Peyer's patch (tissue), 4 donors: ENCODE results near the gene ALOXE3. TPM values are rescaled to one million over a fixed set of nuclear protein-coding genes. Genes with fewer than 3 reads are reported as not detected.
"Not testable (repeated sequence)": the region's sequence is repeated elsewhere in the genome, so short reads cannot be mapped to it uniquely, and the experiment has no call there.

ENCODE experiments used
- DNase-seq, 3 donors: peaks; one replicate each; pipeline ENCODE4 v3.0.0-alpha.2; 2017 to 2019
- H3K27ac ChIP-seq, 4 donors: fragments of 200-600 bp; sonication (generic); one replicate each; pipeline ENCODE4 v1.5.1; 2016 to 2019
- H3K27me3 ChIP-seq, 2 donors: fragments of 200-600 bp; sonication (generic); one replicate each; pipeline ENCODE4 v1.5.1; 2019
- H3K36me3 ChIP-seq, 3 donors: fragments of 200-600 bp; sonication (generic); one replicate each; pipeline ENCODE4 v1.5.1; 2016 to 2019
- H3K4me1 ChIP-seq, 4 donors: fragments of 200-600 bp; sonication (generic); one replicate each; pipeline ENCODE4 v1.5.1; 2016 to 2019
- H3K4me3 ChIP-seq, 4 donors: fragments of 200-600 bp; sonication (generic); 1 replicate in 3 of 4; 2 replicates in 1 of 4; pipeline ENCODE4 v1.5.1; 2016 to 2019; ENCODE audit warnings: mild to moderate bottlenecking in 1 of 4
- H3K9me3 ChIP-seq, 4 donors: fragments of 200-600 bp; sonication (generic); one replicate each; pipeline ENCODE4 v1.5.1; 2016 to 2019; ENCODE audit warnings: mild to moderate bottlenecking in 1 of 4
- POLR2A ChIP-seq, 2 donors: fragments of 450-650 bp; IDR thresholded peaks; one replicate each; pipeline ENCODE4 v1.5.1; 2017; ENCODE audit warnings: antibody characterized with exemption in 2 of 2, mild to moderate bottlenecking in 2 of 2, moderate library complexity in 2 of 2
- total RNA-seq, 4 donors: library from RNA; depleted of rRNA; stranded (reverse); fragments of >200 nt; gene quantifications; one replicate each; pipeline ENCODE4 v1.1.0, GENCODE V29; 2016
- TF ChIP-seq, protein P1 (sequence below), 6 experiments: fragments of 450-650 bp in 4 of 6; fragments of 200-600 bp in 2 of 6; sonication (generic) in 1 of 6; IDR thresholded peaks; one replicate each; pipeline ENCODE4 v1.5.1; 2017 to 2019; ENCODE audit warnings: antibody characterized with exemption in 6 of 6, mild to moderate bottlenecking in 3 of 6, moderate library complexity in 1 of 6

The ALOXE3 gene
- total RNA-seq, 4 donors from 2014 or later: not detected

DNA sequence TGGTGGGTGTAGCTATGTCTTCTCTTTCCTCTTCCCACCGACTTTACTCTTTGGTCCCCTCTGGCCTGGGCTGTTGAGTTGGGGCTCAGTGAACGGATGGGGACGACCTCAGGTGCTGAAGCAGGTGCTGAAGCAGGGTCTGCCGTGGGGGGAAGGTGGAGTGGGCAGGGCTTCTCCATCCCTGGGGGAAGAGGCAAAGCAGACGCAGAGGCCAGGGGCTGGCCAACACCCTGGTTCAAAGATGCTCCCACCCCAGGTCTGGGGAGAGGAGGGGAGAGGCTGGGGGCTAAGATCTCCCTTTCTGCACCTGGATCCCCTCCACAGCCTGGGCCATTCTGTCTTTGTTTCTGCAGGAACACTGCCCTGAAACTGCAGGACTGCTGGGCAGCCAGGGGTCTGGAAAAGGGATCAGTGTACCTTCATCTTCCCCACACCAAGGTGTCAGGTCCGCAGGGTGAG, 53.7 kb downstream of the ALOXE3 start:
- H3K9me3 ChIP-seq: no peaks in the 10 kb centered on the region
- no peak for TF ChIP-seq POLR2A (IDR thresholded peaks at IDR 0.05)
- TF ChIP-seq, protein P1, sequence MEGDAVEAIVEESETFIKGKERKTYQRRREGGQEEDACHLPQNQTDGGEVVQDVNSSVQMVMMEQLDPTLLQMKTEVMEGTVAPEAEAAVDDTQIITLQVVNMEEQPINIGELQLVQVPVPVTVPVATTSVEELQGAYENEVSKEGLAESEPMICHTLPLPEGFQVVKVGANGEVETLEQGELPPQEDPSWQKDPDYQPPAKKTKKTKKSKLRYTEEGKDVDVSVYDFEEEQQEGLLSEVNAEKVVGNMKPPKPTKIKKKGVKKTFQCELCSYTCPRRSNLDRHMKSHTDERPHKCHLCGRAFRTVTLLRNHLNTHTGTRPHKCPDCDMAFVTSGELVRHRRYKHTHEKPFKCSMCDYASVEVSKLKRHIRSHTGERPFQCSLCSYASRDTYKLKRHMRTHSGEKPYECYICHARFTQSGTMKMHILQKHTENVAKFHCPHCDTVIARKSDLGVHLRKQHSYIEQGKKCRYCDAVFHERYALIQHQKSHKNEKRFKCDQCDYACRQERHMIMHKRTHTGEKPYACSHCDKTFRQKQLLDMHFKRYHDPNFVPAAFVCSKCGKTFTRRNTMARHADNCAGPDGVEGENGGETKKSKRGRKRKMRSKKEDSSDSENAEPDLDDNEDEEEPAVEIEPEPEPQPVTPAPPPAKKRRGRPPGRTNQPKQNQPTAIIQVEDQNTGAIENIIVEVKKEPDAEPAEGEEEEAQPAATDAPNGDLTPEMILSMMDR (IDR thresholded peaks at IDR 0.05): no peak
- DNase-seq: no peak
- no peaks in the 10 kb centered on the region for H3K27me3 ChIP-seq
- H3K4me3 ChIP-seq: no peak overlapping the region
- H3K36me3 ChIP-seq: no peaks in the 10 kb centered on the region
- peaks cover 0 to 27% (median 2%) of the 10 kb centered on the region in 4 donors for H3K4me1 ChIP-seq
- H3K27ac ChIP-seq: no peak overlapping the region

DNA sequence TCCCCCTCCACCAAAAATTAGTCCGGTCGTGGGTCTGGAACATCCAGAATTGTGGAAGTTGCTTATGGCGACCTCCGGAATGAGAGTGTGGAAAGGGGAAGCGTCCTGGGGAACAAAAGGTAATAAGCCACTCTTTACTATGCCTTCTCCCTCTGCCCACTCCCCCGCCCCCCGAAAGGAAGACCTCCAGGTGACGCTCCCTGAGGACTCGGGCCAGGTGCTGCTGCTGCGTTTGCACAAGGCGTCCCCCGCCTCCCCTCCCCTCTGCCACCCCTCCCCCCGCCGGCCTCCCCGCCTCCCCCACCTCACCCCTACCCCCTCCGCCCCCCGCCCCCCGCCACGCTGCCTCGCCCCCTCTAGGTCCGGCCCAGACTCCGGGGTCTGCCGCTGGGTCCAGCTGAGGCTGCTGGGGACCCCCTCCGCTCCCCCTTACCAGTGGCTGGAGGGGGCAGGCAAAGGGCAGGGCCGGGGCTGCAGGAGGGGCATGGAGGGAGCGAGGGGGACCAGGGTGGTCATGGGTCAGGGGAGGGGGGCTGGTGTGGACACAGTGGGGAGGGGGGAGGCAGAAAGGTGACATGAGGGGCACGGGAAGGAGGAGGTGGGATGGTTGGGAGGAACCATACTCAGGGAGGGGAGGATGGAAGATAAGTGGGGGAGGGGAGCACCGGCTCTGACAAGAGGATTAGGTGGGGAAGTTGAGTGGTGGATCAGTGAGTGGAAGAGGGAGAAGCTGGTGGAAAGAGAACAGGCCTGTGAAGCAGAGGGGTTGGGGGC, 54.4 kb downstream of the ALOXE3 start:
- H3K36me3 ChIP-seq: no peaks in the 10 kb centered on the region
- H3K27me3 ChIP-seq: no peaks in the 10 kb centered on the region
- H3K27ac ChIP-seq: no peak overlapping the region
- no peak for TF ChIP-seq POLR2A (IDR thresholded peaks at IDR 0.05)
- TF ChIP-seq, protein P1 (IDR thresholded peaks at IDR 0.05): no peak
- H3K4me1 ChIP-seq: peaks cover 0 to 20% (median 0%) of the 10 kb centered on the region in 4 donors
- DNase-seq: peak in 1 of 3 donors; percentile 21
- H3K4me3 ChIP-seq: no peak overlapping the region
- H3K9me3 ChIP-seq: no peaks in the 10 kb centered on the region

DNA sequence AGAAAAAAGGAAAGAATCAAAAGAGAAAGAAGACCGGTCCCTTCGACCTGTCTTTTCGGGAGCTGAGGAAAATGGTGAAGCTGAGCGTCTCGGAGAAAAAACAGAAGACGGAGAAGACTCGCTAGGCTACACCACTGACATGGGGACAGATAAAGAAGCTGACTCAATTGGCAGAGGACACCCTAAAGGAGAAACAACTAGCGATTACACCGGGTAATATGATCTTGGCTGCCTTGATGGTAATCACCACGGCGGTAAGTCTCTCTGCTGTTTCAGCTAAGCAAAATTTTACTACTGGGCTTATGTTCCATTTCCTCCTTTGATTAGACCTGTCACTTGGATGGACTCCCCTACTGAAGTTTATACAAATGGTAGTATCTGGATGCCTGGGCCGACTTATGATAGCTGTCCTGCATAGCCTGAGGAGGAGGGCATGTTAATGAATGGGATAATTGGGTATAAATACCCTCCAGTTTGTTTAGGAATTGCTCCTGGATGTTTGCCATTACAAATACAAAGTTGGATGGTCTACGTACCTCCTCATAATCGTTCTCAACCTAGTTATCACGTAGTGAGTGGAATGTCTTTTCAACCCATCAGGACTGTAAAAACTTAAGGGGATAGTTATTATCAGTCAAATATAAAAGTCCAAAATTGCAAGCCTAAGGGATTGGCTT, 55.4 kb downstream of the ALOXE3 start:
- no peaks in the 10 kb centered on the region for H3K27me3 ChIP-seq
- H3K36me3 ChIP-seq: no peaks in the 10 kb centered on the region
- peak overlapping the region in 2 of 4 donors; percentile 0 to 26 for H3K4me3 ChIP-seq
- TF ChIP-seq POLR2A (IDR thresholded peaks at IDR 0.05): no peak
- TF ChIP-seq, protein P1 (IDR thresholded peaks at IDR 0.05): no peak
- H3K4me1 ChIP-seq: peaks cover 0 to 12% (median 0%) of the 10 kb centered on the region in 4 donors
- no peaks in the 10 kb centered on the region for H3K9me3 ChIP-seq
- DNase-seq: no peak
- H3K27ac ChIP-seq: no peak overlapping the region

DNA sequence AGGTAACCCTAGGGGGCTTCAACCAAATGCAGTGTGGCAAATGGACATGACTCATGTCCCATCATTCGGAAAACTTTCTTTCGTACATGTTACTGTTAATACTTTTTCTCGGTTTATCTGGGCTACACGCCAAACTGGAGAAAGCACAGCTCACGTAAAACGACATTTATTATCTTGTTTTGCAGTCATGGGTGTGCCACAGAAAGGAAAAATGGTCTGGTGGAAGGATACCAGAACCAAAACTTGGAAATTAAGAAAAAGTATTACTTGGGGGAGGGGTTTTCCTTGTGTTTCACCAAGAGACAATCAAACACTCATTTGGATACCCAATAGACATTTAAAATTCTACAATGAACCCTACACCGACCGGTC, 55.9 kb downstream of the ALOXE3 start:
- no peak overlapping the region for H3K27ac ChIP-seq
- no peak for DNase-seq
- H3K4me1 ChIP-seq: peaks cover 0 to 12% (median under 1%) of the 10 kb centered on the region in 4 donors
- H3K9me3 ChIP-seq: no peaks in the 10 kb centered on the region
- no peak for TF ChIP-seq POLR2A (IDR thresholded peaks at IDR 0.05)
- TF ChIP-seq, protein P1 (IDR thresholded peaks at IDR 0.05): no peak
- H3K27me3 ChIP-seq: no peaks in the 10 kb centered on the region
- no peaks in the 10 kb centered on the region for H3K36me3 ChIP-seq
- H3K4me3 ChIP-seq: peak overlapping the region in 2 of 4 donors; percentile 0 to 26

DNA sequence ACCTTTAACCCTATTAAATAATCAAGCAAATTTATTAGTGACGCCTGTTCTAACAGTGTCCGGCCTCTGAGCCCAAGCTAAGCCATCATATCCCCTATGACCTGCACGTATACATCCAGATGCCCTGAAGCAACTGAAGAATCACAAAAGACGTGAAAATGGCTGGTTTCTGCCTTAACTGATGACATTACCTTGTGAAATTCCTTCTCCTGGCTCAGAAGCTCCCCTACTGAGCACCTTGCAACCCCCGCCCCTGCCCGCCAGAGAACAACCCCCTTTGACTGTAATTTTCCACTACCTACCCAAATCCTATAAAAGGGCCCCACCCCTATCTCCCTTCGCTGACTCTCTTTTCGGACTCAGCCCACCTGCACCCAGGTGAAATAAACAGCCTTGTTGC, 56.5 kb downstream of the ALOXE3 start:
- H3K27ac ChIP-seq, H3K27me3 ChIP-seq, H3K9me3 ChIP-seq, DNase-seq, H3K4me3 ChIP-seq, H3K36me3 ChIP-seq: not testable (repeated sequence)
- H3K4me1 ChIP-seq: peaks cover 0 to 15% (median 4%) of the 10 kb centered on the region in 4 donors

DNA sequence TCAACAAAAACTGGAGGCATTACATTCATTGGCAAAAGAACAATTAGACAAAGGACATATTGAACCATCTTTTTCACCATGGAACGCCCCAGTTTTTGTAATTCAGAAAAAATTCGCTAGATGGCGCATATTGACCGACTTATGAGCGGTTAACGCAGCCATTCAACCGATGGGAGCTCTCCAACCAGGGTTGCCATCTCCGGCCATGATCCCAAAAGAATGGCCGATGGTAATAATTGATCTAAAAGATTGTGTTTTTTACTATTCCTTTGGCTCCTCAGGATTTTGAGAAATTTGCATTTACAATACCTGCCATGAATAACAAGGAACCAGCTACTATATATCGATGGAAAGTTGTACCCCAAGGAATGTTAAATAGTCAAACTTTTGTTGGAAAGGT, 58.0 kb downstream of the ALOXE3 start:
- no peaks in the 10 kb centered on the region for H3K36me3 ChIP-seq
- no peaks in the 10 kb centered on the region for H3K9me3 ChIP-seq
- DNase-seq: peak; percentile 36 to 85 (median 63)
- no peak overlapping the region for H3K4me3 ChIP-seq
- no peaks in the 10 kb centered on the region for H3K27me3 ChIP-seq
- H3K4me1 ChIP-seq: peaks cover 0 to 20% (median 8%) of the 10 kb centered on the region in 4 donors
- no peak for TF ChIP-seq POLR2A (IDR thresholded peaks at IDR 0.05)
- TF ChIP-seq, protein P1 (IDR thresholded peaks at IDR 0.05): peak; percentile 57 to 85 (median 78)
- H3K27ac ChIP-seq: no peak overlapping the region
